Measurements from ENCODE around the gene ARSD.

DNA sequence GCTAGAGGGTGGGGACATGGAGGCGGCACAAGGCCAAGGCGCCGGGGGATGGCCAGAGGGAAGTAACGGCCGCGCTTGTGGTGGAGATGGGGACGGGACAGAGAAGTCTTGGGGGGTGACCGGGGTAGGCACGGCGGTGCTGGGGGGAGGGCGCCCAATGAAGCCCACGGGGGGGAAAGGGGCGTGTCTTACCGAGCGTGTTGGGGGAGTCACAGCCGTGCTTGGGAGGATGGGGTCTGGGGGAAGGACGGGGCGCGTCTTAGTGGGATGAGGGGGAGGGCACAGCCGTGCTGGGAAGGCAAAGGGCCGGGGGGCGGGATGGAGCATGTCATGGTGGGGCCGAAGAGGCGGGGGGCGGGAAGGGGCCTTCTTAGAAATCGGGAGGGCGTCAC lies 952 bp downstream of the ARSD start:
- TF ChIP-seq POLR2A (IDR thresholded peaks at IDR 0.05; ENCODE audit: low read depth) = no peak
- TF ChIP-seq POLR2AphosphoS5 (IDR thresholded peaks at IDR 0.05) = no peak
- TF ChIP-seq, protein P1, sequence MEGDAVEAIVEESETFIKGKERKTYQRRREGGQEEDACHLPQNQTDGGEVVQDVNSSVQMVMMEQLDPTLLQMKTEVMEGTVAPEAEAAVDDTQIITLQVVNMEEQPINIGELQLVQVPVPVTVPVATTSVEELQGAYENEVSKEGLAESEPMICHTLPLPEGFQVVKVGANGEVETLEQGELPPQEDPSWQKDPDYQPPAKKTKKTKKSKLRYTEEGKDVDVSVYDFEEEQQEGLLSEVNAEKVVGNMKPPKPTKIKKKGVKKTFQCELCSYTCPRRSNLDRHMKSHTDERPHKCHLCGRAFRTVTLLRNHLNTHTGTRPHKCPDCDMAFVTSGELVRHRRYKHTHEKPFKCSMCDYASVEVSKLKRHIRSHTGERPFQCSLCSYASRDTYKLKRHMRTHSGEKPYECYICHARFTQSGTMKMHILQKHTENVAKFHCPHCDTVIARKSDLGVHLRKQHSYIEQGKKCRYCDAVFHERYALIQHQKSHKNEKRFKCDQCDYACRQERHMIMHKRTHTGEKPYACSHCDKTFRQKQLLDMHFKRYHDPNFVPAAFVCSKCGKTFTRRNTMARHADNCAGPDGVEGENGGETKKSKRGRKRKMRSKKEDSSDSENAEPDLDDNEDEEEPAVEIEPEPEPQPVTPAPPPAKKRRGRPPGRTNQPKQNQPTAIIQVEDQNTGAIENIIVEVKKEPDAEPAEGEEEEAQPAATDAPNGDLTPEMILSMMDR (IDR thresholded peaks at IDR 0.05) = no peak
